Activated T-helper 17 cell treated with anti-CD3 and anti-CD28 coated beads, Interleukin-2, amount 50 U/mL, for 72 hours (primary cell): Measurements from ENCODE around the gene ZNF652. TPM values are rescaled to one million over a fixed set of nuclear protein-coding genes. Genes with fewer than 3 reads are reported as not detected.
"Not testable (repeated sequence)": the region's sequence is repeated elsewhere in the genome, so short reads cannot be mapped to it uniquely, and the experiment has no call there.

Experiments used
- ATAC-seq: fragments of 150-1000 bp; cut with Tn5 transposase; replicated peaks from 2 replicates; pipeline ENCODE4 v1.10.0; 2021; ENCODE audit warnings: mild to moderate bottlenecking, moderate library complexity
- H3K27ac Mint-ChIP-seq: one replicate; pipeline ENCODE4 v1.8.0; 2022; ENCODE audit warnings: mixed read lengths
- H3K27me3 Mint-ChIP-seq: one replicate; pipeline ENCODE4 v1.8.0; 2022; ENCODE audit warnings: mixed read lengths
- H3K36me3 Mint-ChIP-seq: one replicate; pipeline ENCODE4 v1.8.0; 2022; ENCODE audit warnings: low read depth, mild to moderate bottlenecking, mixed read lengths
- H3K4me1 Mint-ChIP-seq: one replicate; pipeline ENCODE4 v1.8.0; 2022; ENCODE audit warnings: mixed read lengths
- H3K4me3 Mint-ChIP-seq: one replicate; pipeline ENCODE4 v1.8.0; 2022; ENCODE audit warnings: mild to moderate bottlenecking, mixed read lengths
- H3K9me3 Mint-ChIP-seq: one replicate; pipeline ENCODE4 v1.8.0; 2022; ENCODE audit warnings: mixed read lengths
- total RNA-seq, 2 donors: library from RNA; stranded (reverse); gene quantifications; one replicate each; pipeline ENCODE4 v1.2.3, GENCODE V29; 2022

Gene ZNF652
- total RNA-seq, 2 donors from 2014 or later, result 10.7 to 13.1 TPM

GRCh38 chr17:49373115-49373514 lies 11.1 kb upstream of the ZNF652 start:
- H3K27ac Mint-ChIP-seq, result no peak overlapping the region
- H3K4me1 Mint-ChIP-seq, result no peaks in the 10 kb centered on the region
- no peak overlapping the region for H3K4me3 Mint-ChIP-seq
- no peaks in the 10 kb centered on the region for H3K27me3 Mint-ChIP-seq
- H3K9me3 Mint-ChIP-seq, result no peaks in the 10 kb centered on the region
- no peaks in the 10 kb centered on the region for H3K36me3 Mint-ChIP-seq
- ATAC-seq, result no peak

- Mint-ChIP-seq H3K36me3 (no peaks in the 10 kb centered on the region), H3K4me3 (no peak overlapping the region), H3K27ac (no peak overlapping the region), H3K27me3 (no peaks in the 10 kb centered on the region), H3K9me3 (no peaks in the 10 kb centered on the region), H3K4me1 (no peaks in the 10 kb centered on the region)
- ATAC-seq, result no peak
Observed at GRCh38 chr17:49372425-49372824, 10.4 kb upstream of the ZNF652 start.

GRCh38 chr17:49370971-49371834 lies 9.2 kb upstream of the ZNF652 start:
- Mint-ChIP-seq H3K27me3 (no peaks in the 10 kb centered on the region), H3K9me3 (no peaks in the 10 kb centered on the region), H3K4me3 (no peak overlapping the region), H3K27ac (no peak overlapping the region), H3K4me1 (no peaks in the 10 kb centered on the region), H3K36me3 (no peaks in the 10 kb centered on the region)
- ATAC-seq, result no peak

- no peaks in the 10 kb centered on the region for H3K27me3 Mint-ChIP-seq
- peaks cover 5% of the 10 kb centered on the region for H3K4me1 Mint-ChIP-seq
- H3K4me3 Mint-ChIP-seq, result no peak overlapping the region
- H3K27ac Mint-ChIP-seq, result no peak overlapping the region
- no peaks in the 10 kb centered on the region for H3K36me3 Mint-ChIP-seq
- no peak for ATAC-seq
- no peaks in the 10 kb centered on the region for H3K9me3 Mint-ChIP-seq
Observed at GRCh38 chr17:49369760-49370159, 7.7 kb upstream of the ZNF652 start.

GRCh38 chr17:49369089-49369488 lies 7.0 kb upstream of the ZNF652 start:
- Mint-ChIP-seq H3K36me3 (no peaks in the 10 kb centered on the region), H3K27me3 (no peaks in the 10 kb centered on the region), H3K27ac (no peak overlapping the region), H3K4me1 (peaks cover 5% of the 10 kb centered on the region), H3K9me3 (no peaks in the 10 kb centered on the region), H3K4me3 (no peak overlapping the region)
- ATAC-seq, result no peak

- peaks cover 5% of the 10 kb centered on the region for H3K36me3 Mint-ChIP-seq
- no peak for ATAC-seq
- H3K4me3 Mint-ChIP-seq, result no peak overlapping the region
- no peaks in the 10 kb centered on the region for H3K9me3 Mint-ChIP-seq
- H3K4me1 Mint-ChIP-seq, result peaks cover 16% of the 10 kb centered on the region
- peak overlapping the region; percentile 43 for H3K27ac Mint-ChIP-seq
- no peaks in the 10 kb centered on the region for H3K27me3 Mint-ChIP-seq
Observed at GRCh38 chr17:49365667-49366066, 3.6 kb upstream of the ZNF652 start.

GRCh38 chr17:49365126-49365525 lies 3.1 kb upstream of the ZNF652 start:
- H3K4me1 Mint-ChIP-seq, result peaks cover 22% of the 10 kb centered on the region
- H3K27me3 Mint-ChIP-seq, H3K4me3 Mint-ChIP-seq, ATAC-seq, H3K36me3 Mint-ChIP-seq, H3K27ac Mint-ChIP-seq, H3K9me3 Mint-ChIP-seq: not testable (repeated sequence)

GRCh38 chr17:49364119-49364518 lies 2.1 kb upstream of the ZNF652 start:
- Mint-ChIP-seq H3K36me3 (peaks cover 5% of the 10 kb centered on the region), H3K9me3 (no peaks in the 10 kb centered on the region), H3K4me3 (no peak overlapping the region), H3K4me1 (peaks cover 32% of the 10 kb centered on the region), H3K27me3 (no peaks in the 10 kb centered on the region), H3K27ac (no peak overlapping the region)
- ATAC-seq, result no peak

- no peak overlapping the region for H3K27ac Mint-ChIP-seq
- no peak for ATAC-seq
- H3K9me3 Mint-ChIP-seq, result no peaks in the 10 kb centered on the region
- H3K27me3 Mint-ChIP-seq, result no peaks in the 10 kb centered on the region
- H3K36me3 Mint-ChIP-seq, result peaks cover 5% of the 10 kb centered on the region
- peaks cover 38% of the 10 kb centered on the region for H3K4me1 Mint-ChIP-seq
- peak overlapping the region; percentile 90 for H3K4me3 Mint-ChIP-seq
Observed at GRCh38 chr17:49363251-49363650, 1.2 kb upstream of the ZNF652 start.

GRCh38 chr17:49362723-49363117 lies 670 bp upstream of the ZNF652 start:
- no peaks in the 10 kb centered on the region for H3K27me3 Mint-ChIP-seq
- peaks cover 5% of the 10 kb centered on the region for H3K36me3 Mint-ChIP-seq
- no peaks in the 10 kb centered on the region for H3K9me3 Mint-ChIP-seq
- peak overlapping the region; percentile 90 for H3K4me3 Mint-ChIP-seq
- peaks cover 44% of the 10 kb centered on the region for H3K4me1 Mint-ChIP-seq
- no peak for ATAC-seq
- peak overlapping the region; percentile 92 for H3K27ac Mint-ChIP-seq

GRCh38 chr17:49361129-49361901 lies 735 bp downstream of the ZNF652 start:
- peak overlapping the region; percentile 93 for H3K4me3 Mint-ChIP-seq
- H3K4me1 Mint-ChIP-seq, result peaks cover 46% of the 10 kb centered on the region
- no peaks in the 10 kb centered on the region for H3K27me3 Mint-ChIP-seq
- no peaks in the 10 kb centered on the region for H3K9me3 Mint-ChIP-seq
- ATAC-seq, result peak; percentile 64
- peaks cover 5% of the 10 kb centered on the region for H3K36me3 Mint-ChIP-seq
- H3K27ac Mint-ChIP-seq, result peak overlapping the region; percentile 92

- Mint-ChIP-seq H3K27me3 (no peaks in the 10 kb centered on the region), H3K9me3 (no peaks in the 10 kb centered on the region), H3K4me3 (peak overlapping the region; percentile 93), H3K36me3 (peaks cover 5% of the 10 kb centered on the region), H3K4me1 (peaks cover 46% of the 10 kb centered on the region), H3K27ac (peak overlapping the region; percentile 92)
- ATAC-seq, result peak; percentile 66
Observed at GRCh38 chr17:49360796-49361128, 1.3 kb downstream of the ZNF652 start.

GRCh38 chr17:49359990-49360795 lies 1.9 kb downstream of the ZNF652 start:
- Mint-ChIP-seq H3K9me3 (no peaks in the 10 kb centered on the region), H3K36me3 (peaks cover 5% of the 10 kb centered on the region), H3K27me3 (no peaks in the 10 kb centered on the region), H3K4me3 (peak overlapping the region; percentile 93), H3K27ac (peak overlapping the region; percentile 92), H3K4me1 (peaks cover 41% of the 10 kb centered on the region)
- ATAC-seq, result no peak

GRCh38 chr17:49358641-49359247 lies 3.3 kb downstream of the ZNF652 start:
- peak; percentile 47 for ATAC-seq
- H3K4me1 Mint-ChIP-seq, result peaks cover 41% of the 10 kb centered on the region
- H3K27me3 Mint-ChIP-seq, result no peaks in the 10 kb centered on the region
- no peaks in the 10 kb centered on the region for H3K9me3 Mint-ChIP-seq
- H3K36me3 Mint-ChIP-seq, result peaks cover 5% of the 10 kb centered on the region
- peak overlapping the region; percentile 93 for H3K4me3 Mint-ChIP-seq
- H3K27ac Mint-ChIP-seq, result peak overlapping the region; percentile 57
